Pancreas (tissue), 10 donors: Measurements from ENCODE around the gene WDR83. TPM values are rescaled to one million over a fixed set of nuclear protein-coding genes. Genes with fewer than 3 reads are reported as not detected.

ENCODE experiments used
- ATAC-seq, 4 donors: fragments of 200-7000 bp; cut with Tn5 transposase; one replicate each; pipeline versions ENCODE4 v1.8.0 to v1.9.1; 2020; ENCODE audit warnings: mild to moderate bottlenecking in 4 of 4, moderate library complexity in 4 of 4
- DNase-seq, 6 donors: peaks; one replicate each; pipeline ENCODE4 v3.0.0-alpha.2; 2020
- FAIRE-seq: peaks from 2 replicates; lab custom pipeline; 2012; peaks lifted over from hg19 to GRCh38; lab: Jason Lieb, UNC
- H3K27ac ChIP-seq, 4 donors: fragments of 200-600 bp; sonication (generic); 1 replicate in 3 of 4; 2 replicates in 1 of 4; pipeline versions ENCODE4 v1.5.0 to v1.8.0; 2020
- H3K27me3 ChIP-seq, 4 donors: fragments of 200-600 bp; one replicate each; pipeline ENCODE4 v1.8.0; 2021
- H3K36me3 ChIP-seq, 3 donors: fragments of 200-600 bp; sonication (generic) in 1 of 3; one replicate each; pipeline versions ENCODE4 v1.5.0 to v1.8.0; 2020 to 2021
- H3K4me1 ChIP-seq, 3 donors: fragments of 200-600 bp; one replicate each; pipeline ENCODE4 v1.8.0; 2021
- H3K4me3 ChIP-seq, 4 donors: fragments of 200-600 bp; sonication (generic) in 2 of 4; one replicate each; pipeline versions ENCODE4 v1.5.0 to v1.8.0; 2020 to 2021
- H3K9me3 ChIP-seq, 4 donors: fragments of 200-600 bp; one replicate each; pipeline ENCODE4 v1.8.0; 2021
- WGBS, 2 donors: extraction: QIAGEN DNeasy Blood & Tissue Kit; methylation state at CpG; one replicate each; pipeline ENCODE4 v1.1.7; 2013; 5-methylcytosine and 5-hydroxymethylcytosine counted together
- intact Hi-C, 3 donors: fragments of 100-400 bp; cut with DNase I; formaldehyde crosslinking; loops; one replicate each; pipeline versions ENCODE4 v1.11.1 to v1.14.2; 2022
- polyA plus RNA-seq, 2 donors: library from polyadenylated mRNA; stranded (reverse); fragments of 200-250 nt; gene quantifications; one replicate each; pipeline ENCODE4 v1.2.3, GENCODE V29; 2013
- total RNA-seq, 6 donors: library from RNA; stranded (reverse); fragmentation: NEBNext Ultra II Directional in 4 of 6; extraction: Animal tissue kit (Norgen Biotek cat#: 25700) in 4 of 6; gene quantifications; one replicate each; pipeline versions ENCODE4 v1.2.1 to v1.2.4, GENCODE V29; 2021 to 2023
- TF ChIP-seq, protein P1 (sequence below), 4 donors: fragments of 200-600 bp; sonication (generic) in 3 of 4; IDR thresholded peaks; one replicate each; pipeline versions ENCODE4 v1.5.0 to v1.8.0; 2021; ENCODE audit warnings: antibody characterized with exemption in 4 of 4
- donor health status: healthy with polysubstance abuse.
- donor health status: DM: no; HTN: no; CAD: no; lungs with moderate emphysema.
- donor health status: DM: no; HTN: no; CAD: no.
- donor health status: control.
- donor health status: control.
- donor health status: Bipolar disorder and iron deficiency.
- donor health status: DM: yes; HTN: yes; CAD: no.
- donor health status: DM: no; HTN: no; CAD: no.
- donor health status: DM: no; HTN: no; CAD: no.
- donor health status: DM: yes; HTN: yes; CAD: no.

WDR83 gene
- total and polyA plus RNA-seq, 8 donors = 3.5 to 28.1 (median 7.5) TPM

DNA sequence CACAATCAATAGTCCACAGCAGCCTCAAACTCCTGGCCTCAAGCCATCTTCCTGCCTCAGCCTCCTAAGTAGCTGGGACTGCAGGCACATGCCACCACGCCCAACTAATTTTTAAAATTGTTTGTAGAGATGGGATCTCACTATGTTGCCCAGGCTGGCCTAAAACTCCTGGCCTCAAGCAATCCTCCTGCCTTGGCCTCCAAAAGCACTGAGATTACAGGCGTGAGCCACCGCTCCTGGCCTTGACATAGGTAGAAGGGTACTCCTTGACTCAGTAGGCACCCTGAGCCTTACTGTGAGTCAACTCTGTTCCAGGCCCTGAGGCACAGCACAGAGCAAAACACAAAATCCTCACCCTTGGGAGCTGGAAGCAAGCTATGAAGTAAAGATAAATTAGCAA lies 49.3 kb downstream of the WDR83 start:
- WGBS, 2 donors = 93 to 96% methylated on average over 3 of the region's 3 CpGs
- intact Hi-C loops = loop anchor here in 1 of 3 donors (10.0 kb wide), 1 partner anchor 129 kb away; no protein-coding TSS in a partner anchor

DNA sequence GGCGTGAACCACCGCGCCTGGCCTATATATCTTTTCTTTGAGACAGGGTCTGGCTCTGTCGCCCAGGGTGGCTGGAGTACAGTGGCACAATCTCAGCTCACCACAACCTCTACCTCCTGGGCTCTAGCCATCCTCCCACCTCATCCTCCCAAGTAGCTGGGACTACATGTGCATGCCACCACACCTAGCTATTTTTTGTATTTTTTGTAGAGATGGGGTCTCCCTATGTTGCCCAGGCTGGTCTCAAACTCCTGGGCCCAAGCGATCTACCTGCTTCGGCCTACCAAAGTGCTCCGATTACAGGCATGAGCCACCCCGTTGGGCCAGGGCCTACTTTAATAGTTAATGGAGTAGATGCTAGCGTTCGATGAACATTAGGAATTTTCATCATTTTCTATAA lies 53.7 kb downstream of the WDR83 start:
- H3K27ac ChIP-seq = no peak overlapping the region
- intact Hi-C loops = no loop called here
- H3K4me3 ChIP-seq = peak overlapping the region in 2 of 4 donors; percentile 51 to 73
- H3K4me1 ChIP-seq = peaks cover 0 to 19% (median 8%) of the 10 kb centered on the region in 3 donors
- ATAC-seq (no peak), FAIRE-seq (no peak), DNase-seq (no peak)
- no peaks in the 10 kb centered on the region for H3K27me3 ChIP-seq
- peaks cover 0 to 10% (median 8%) of the 10 kb centered on the region in 3 donors for H3K36me3 ChIP-seq
- 81 to 85% methylated on average over 10 of the region's 10 CpGs for WGBS, 2 donors
- no peaks in the 10 kb centered on the region for H3K9me3 ChIP-seq
- TF ChIP-seq, protein P1, sequence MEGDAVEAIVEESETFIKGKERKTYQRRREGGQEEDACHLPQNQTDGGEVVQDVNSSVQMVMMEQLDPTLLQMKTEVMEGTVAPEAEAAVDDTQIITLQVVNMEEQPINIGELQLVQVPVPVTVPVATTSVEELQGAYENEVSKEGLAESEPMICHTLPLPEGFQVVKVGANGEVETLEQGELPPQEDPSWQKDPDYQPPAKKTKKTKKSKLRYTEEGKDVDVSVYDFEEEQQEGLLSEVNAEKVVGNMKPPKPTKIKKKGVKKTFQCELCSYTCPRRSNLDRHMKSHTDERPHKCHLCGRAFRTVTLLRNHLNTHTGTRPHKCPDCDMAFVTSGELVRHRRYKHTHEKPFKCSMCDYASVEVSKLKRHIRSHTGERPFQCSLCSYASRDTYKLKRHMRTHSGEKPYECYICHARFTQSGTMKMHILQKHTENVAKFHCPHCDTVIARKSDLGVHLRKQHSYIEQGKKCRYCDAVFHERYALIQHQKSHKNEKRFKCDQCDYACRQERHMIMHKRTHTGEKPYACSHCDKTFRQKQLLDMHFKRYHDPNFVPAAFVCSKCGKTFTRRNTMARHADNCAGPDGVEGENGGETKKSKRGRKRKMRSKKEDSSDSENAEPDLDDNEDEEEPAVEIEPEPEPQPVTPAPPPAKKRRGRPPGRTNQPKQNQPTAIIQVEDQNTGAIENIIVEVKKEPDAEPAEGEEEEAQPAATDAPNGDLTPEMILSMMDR (IDR thresholded peaks at IDR 0.05) = no peak

More for the DNA sequence above, 49.3 kb downstream of the WDR83 start:
- Histone ChIP-seq H3K27me3 (no peaks in the 10 kb centered on the region), H3K4me3 (no peak overlapping the region), H3K27ac (no peak overlapping the region), H3K36me3 (peaks cover 0 to 29% (median 27%) of the 10 kb centered on the region in 3 donors), H3K4me1 (peaks cover 0 to 8% (median 7%) of the 10 kb centered on the region in 3 donors), H3K9me3 (no peaks in the 10 kb centered on the region)
- DNase-seq (no peak), FAIRE-seq (no peak), ATAC-seq (no peak)
- TF ChIP-seq, protein P1 (IDR thresholded peaks at IDR 0.05) = no peak

DNA sequence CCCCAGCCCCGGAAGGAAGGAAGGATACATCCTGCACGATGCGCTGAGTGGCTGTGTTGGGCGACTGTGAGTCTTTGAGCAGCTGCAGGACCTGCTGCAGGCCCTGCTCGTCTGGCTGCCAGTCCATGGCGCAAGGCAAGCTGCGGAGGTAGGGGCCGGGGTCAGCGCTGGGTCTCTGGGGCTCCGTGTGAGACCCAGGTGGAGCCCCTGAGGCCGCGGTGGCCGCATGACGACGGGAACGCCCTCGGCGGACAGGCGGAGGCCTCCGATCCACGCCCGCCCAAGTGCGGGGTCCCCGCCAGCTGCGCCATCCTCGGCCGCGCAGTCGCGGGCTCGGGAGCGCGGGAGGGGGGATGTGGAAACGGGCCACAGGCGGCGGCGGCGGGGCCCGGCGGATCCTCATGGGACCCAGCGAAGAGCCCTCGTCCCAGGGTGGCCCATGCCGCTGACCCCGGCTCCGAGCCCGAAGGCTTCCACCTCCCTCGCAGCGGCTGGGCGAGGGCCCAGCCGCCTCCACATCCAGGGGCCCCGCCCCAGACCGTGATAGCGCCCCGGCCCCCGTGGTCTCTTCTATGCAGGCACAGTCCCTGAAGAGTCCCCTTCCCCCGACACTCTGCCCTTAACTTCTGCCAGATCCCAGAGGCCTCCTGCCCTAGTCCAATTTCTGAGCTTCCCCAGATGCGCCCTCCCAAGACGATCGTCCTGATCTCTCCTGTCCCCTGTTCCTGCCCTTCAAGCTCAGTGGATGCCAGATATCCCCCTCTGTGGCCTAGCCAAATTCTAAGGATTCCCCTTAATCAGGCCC lies 54.4 kb downstream of the WDR83 start:
- peak in 2 of 4 donors; percentile 2 to 6 for ATAC-seq
- Histone ChIP-seq H3K36me3 (peaks cover 0 to 6% (median under 1%) of the 10 kb centered on the region in 3 donors), H3K4me3 (peak overlapping the region; percentile 51 to 73 (median 54)), H3K27ac (peak overlapping the region in 2 of 4 donors; percentile 5 to 69), H3K27me3 (no peaks in the 10 kb centered on the region), H3K4me1 (peaks cover 0 to 19% (median 8%) of the 10 kb centered on the region in 3 donors), H3K9me3 (no peaks in the 10 kb centered on the region)
- no peak for FAIRE-seq
- TF ChIP-seq, protein P1 (IDR thresholded peaks at IDR 0.05) = no peak
- peak in 3 of 6 donors; percentile 54 to 80 (median 67) for DNase-seq
- 5% methylated on average over 38 to 59 of the region's 59 CpGs for WGBS, 2 donors
- intact Hi-C loops = no loop called here

DNA sequence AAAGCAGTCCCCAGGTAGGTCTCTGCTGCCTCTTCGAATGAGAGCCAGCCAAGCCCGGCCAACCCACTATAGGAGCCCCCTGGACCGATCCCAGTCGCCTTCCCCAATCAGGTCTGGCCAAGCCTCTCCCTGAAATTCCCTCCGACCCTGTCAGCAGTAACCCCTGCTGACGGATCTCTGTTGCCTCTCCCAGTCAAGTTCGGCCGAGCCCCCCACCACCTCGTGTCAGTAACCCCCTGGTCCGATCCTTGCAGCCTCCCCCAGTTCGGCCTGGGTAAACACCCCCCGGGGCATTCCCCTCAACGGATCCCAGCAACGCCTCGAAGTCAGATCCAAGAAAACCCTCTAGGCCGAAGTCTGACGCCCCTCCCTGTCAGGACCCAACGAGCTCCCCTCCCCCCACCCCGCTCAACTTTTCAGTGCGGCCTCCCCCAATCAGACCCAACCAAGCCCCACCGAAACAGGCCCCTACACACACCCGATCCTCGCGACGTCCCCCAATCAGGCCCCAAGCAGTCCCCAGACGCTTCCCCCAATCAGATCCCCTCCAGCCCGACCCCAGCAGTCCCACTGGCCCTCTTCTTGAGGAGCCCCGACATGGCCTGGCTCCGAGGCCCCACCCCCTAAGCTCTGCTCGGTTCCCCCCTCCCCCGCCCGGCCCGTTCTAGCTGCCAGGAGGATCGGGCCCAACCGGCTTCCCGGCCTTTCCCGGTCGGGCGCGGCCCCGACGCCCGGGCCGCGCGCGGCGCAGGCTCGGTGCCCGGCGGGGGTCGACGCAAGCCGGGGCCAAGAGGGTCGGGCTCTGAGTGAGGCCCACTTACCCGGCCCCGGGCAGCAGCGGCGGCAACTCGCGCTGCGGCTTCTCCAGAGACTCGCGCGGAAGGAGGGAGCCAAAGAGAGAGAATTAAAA lies 55.3 kb downstream of the WDR83 start:
- DNase-seq (peak; percentile 47 to 84 (median 67)), ATAC-seq (peak; percentile 40 to 70 (median 56)), FAIRE-seq (no peak)
- Histone ChIP-seq H3K4me3 (peak overlapping the region; percentile 51 to 73 (median 54)), H3K27ac (peak overlapping the region; percentile 32 to 77 (median 67)), H3K27me3 (no peaks in the 10 kb centered on the region), H3K9me3 (no peaks in the 10 kb centered on the region), H3K4me1 (peaks cover 0 to 19% (median 8%) of the 10 kb centered on the region in 3 donors), H3K36me3 (peaks cover 0 to 6% (median 0%) of the 10 kb centered on the region in 3 donors)
- intact Hi-C loops = no loop called here
- TF ChIP-seq, protein P1 (IDR thresholded peaks at IDR 0.05) = no peak
- 1% methylated on average over 59 to 65 of the region's 65 CpGs for WGBS, 2 donors
